Measurements from ENCODE around the gene UBE2O.

DNA sequence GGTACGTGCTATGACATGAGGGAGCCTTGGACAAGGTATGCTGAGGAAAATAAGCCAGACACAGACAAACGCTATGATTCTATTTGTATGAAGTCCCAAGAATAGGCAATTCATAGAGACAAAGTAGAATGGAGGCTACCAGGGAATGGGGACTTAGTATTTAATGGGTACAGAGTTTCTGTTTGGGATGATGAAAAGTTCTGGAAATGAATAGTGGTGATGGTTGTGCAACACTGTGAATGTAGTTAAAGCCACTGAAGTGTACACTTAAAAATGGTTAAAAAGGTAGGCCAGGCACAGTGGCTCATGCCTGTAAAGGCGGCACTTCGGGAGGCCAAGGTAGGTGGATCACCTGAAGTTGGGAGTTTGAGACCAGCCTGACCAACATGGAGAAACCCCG is 102.5 kb downstream of the UBE2O start:
- TF ChIP-seq EZH2 (IDR thresholded peaks at IDR 0.05; ENCODE audit: borderline replicate concordance, low read length), result no peak
- TF ChIP-seq, protein P1, sequence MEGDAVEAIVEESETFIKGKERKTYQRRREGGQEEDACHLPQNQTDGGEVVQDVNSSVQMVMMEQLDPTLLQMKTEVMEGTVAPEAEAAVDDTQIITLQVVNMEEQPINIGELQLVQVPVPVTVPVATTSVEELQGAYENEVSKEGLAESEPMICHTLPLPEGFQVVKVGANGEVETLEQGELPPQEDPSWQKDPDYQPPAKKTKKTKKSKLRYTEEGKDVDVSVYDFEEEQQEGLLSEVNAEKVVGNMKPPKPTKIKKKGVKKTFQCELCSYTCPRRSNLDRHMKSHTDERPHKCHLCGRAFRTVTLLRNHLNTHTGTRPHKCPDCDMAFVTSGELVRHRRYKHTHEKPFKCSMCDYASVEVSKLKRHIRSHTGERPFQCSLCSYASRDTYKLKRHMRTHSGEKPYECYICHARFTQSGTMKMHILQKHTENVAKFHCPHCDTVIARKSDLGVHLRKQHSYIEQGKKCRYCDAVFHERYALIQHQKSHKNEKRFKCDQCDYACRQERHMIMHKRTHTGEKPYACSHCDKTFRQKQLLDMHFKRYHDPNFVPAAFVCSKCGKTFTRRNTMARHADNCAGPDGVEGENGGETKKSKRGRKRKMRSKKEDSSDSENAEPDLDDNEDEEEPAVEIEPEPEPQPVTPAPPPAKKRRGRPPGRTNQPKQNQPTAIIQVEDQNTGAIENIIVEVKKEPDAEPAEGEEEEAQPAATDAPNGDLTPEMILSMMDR (IDR thresholded peaks at IDR 0.05; ENCODE audit: low read length), result no peak

All from OCI-LY1 (cell line).